Measurements from ENCODE around the gene HNMT.

- TF ChIP-seq, protein P1, sequence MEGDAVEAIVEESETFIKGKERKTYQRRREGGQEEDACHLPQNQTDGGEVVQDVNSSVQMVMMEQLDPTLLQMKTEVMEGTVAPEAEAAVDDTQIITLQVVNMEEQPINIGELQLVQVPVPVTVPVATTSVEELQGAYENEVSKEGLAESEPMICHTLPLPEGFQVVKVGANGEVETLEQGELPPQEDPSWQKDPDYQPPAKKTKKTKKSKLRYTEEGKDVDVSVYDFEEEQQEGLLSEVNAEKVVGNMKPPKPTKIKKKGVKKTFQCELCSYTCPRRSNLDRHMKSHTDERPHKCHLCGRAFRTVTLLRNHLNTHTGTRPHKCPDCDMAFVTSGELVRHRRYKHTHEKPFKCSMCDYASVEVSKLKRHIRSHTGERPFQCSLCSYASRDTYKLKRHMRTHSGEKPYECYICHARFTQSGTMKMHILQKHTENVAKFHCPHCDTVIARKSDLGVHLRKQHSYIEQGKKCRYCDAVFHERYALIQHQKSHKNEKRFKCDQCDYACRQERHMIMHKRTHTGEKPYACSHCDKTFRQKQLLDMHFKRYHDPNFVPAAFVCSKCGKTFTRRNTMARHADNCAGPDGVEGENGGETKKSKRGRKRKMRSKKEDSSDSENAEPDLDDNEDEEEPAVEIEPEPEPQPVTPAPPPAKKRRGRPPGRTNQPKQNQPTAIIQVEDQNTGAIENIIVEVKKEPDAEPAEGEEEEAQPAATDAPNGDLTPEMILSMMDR (IDR thresholded peaks at IDR 0.05), result no peak
- no peak for TF ChIP-seq EZH2 (IDR thresholded peaks at IDR 0.05; ENCODE audit: borderline replicate concordance, insufficient read depth, low read depth, low read length, poor library complexity, severe bottlenecking)
Observed at GRCh38 chr2:137944714-137945113, 19.6 kb upstream of the HNMT start.

Data from B cell (primary cell).